Colonic mucosa (tissue), 4 donors: ENCODE results near the gene PPP1R37. TPM values are rescaled to one million over a fixed set of nuclear protein-coding genes. Genes with fewer than 3 reads are reported as not detected.
A peak's percentile ranks its signal among the peaks of the same experiment; 100 is the strongest.

Experiments
- DNase-seq: peaks from one replicate; pipeline ENCODE4 v3.0.0-alpha.2; 2020
- H3K27ac ChIP-seq: fragments of 200-600 bp; one replicate; pipeline ENCODE4 v1.8.0; 2021
- H3K27me3 ChIP-seq: fragments of 200-600 bp; one replicate; pipeline ENCODE4 v1.8.0; 2021
- H3K36me3 ChIP-seq: fragments of 200-600 bp; one replicate; pipeline ENCODE4 v1.8.0; 2021
- H3K4me1 ChIP-seq: fragments of 200-600 bp; one replicate; pipeline ENCODE4 v1.8.0; 2021; ENCODE audit warnings: mild to moderate bottlenecking
- H3K4me3 ChIP-seq: fragments of 200-600 bp; one replicate; pipeline ENCODE4 v1.8.0; 2021
- H3K9ac ChIP-seq, 2 donors: one replicate each; pipeline ENCODE4 v1.7.0; 2013; ENCODE audit warnings: control low read depth in 2 of 2, low read depth in 2 of 2, low read length in 2 of 2
- H3K9me3 ChIP-seq: fragments of 200-600 bp; one replicate; pipeline ENCODE4 v1.8.0; 2021
- CTCF ChIP-seq: fragments of 200-600 bp; IDR thresholded peaks from one replicate; pipeline ENCODE4 v1.8.0; 2022; ENCODE audit warnings: antibody characterized with exemption, mild to moderate bottlenecking
- intact Hi-C: fragments of 100-400 bp; cut with DNase I; formaldehyde crosslinking; loops from one replicate; pipeline ENCODE4 v1.14.1; 2022
- total RNA-seq, 2 donors: library from RNA; stranded (reverse); fragmentation: NEBNext Ultra II Directional in 1 of 2; extraction: Animal tissue kit (Norgen Biotek cat#: 25700) in 1 of 2; gene quantifications; one replicate each; pipeline ENCODE4 v1.2.1, GENCODE V29; 2021
- donor health status: healthy.
- donor health status: DM: no; HTN: no; CAD: no.
- donor health status: DM: no; HTN: no; CAD: no.

PPP1R37 gene
- total RNA-seq, 2 donors from 2014 or later: 28.2 to 46.9 TPM

GRCh38 chr19:45074744-45075300 lies 18.2 kb upstream of the PPP1R37 start:
- Histone ChIP-seq H3K4me3 (peak overlapping the region; percentile 66), H3K27me3 (no peaks in the 10 kb centered on the region), H3K4me1 (peaks cover 15% of the 10 kb centered on the region), H3K9ac (peak overlapping the region in 1 of 2 donors; percentile 53), H3K27ac (peak overlapping the region; percentile 40), H3K9me3 (no peaks in the 10 kb centered on the region), H3K36me3 (peaks cover 2% of the 10 kb centered on the region)
- DNase-seq: no peak
- no peak for TF ChIP-seq CTCF
- intact Hi-C loops: no loop called here

GRCh38 chr19:45075301-45076028 lies 17.5 kb upstream of the PPP1R37 start:
- Histone ChIP-seq H3K9ac (peak overlapping the region; percentile 81 to 92), H3K4me3 (peak overlapping the region; percentile 66), H3K4me1 (peaks cover 21% of the 10 kb centered on the region), H3K9me3 (no peaks in the 10 kb centered on the region), H3K36me3 (no peaks in the 10 kb centered on the region), H3K27ac (peak overlapping the region; percentile 77), H3K27me3 (no peaks in the 10 kb centered on the region)
- intact Hi-C loops: no loop called here
- TF ChIP-seq CTCF: no peak
- peak; percentile 92 for DNase-seq

- H3K27me3 ChIP-seq: no peaks in the 10 kb centered on the region
- H3K27ac ChIP-seq: peak within 1 kb of the TSS; percentile 77
- intact Hi-C loops: no loop called here
- no peak for TF ChIP-seq CTCF
- H3K36me3 ChIP-seq: no peaks in the 10 kb centered on the region
- H3K9ac ChIP-seq: peak within 1 kb of the TSS; percentile 81 to 92
- DNase-seq: peak; percentile 91
- H3K4me3 ChIP-seq: peak within 1 kb of the TSS; percentile 66
- no peaks in the 10 kb centered on the region for H3K9me3 ChIP-seq
- peaks cover 21% of the 10 kb centered on the region for H3K4me1 ChIP-seq
Measured at GRCh38 chr19:45076029-45076850, 16.7 kb upstream of the PPP1R37 start, which contains the start of gene ZNF296. ZNF296 (minus strand) TSS chr19:45076478; CDS start chr19:45076373, 105 bp downstream.

- no peaks in the 10 kb centered on the region for H3K27me3 ChIP-seq
- peak overlapping the region; percentile 77 for H3K27ac ChIP-seq
- no peak for TF ChIP-seq CTCF
- H3K9me3 ChIP-seq: no peaks in the 10 kb centered on the region
- H3K36me3 ChIP-seq: no peaks in the 10 kb centered on the region
- peaks cover 21% of the 10 kb centered on the region for H3K4me1 ChIP-seq
- peak overlapping the region; percentile 14 to 79 for H3K9ac ChIP-seq
- peak; percentile 67 for DNase-seq
- H3K4me3 ChIP-seq: peak overlapping the region; percentile 66
- intact Hi-C loops: no loop called here
Measured at GRCh38 chr19:45076851-45077730, 15.9 kb upstream of the PPP1R37 start.
